DMS 273 treated with DMSO at 0.1 percent for 48 hours (cell line): Measurements from ENCODE around the gene RNF212B.
A peak's percentile ranks its signal among the peaks of the same experiment; 100 is the strongest.

Experiments
- DNase-seq: peaks from one replicate; lab custom pipeline; 2025; lab: John Stamatoyannopoulos, UW

Gene RNF212B

DNA sequence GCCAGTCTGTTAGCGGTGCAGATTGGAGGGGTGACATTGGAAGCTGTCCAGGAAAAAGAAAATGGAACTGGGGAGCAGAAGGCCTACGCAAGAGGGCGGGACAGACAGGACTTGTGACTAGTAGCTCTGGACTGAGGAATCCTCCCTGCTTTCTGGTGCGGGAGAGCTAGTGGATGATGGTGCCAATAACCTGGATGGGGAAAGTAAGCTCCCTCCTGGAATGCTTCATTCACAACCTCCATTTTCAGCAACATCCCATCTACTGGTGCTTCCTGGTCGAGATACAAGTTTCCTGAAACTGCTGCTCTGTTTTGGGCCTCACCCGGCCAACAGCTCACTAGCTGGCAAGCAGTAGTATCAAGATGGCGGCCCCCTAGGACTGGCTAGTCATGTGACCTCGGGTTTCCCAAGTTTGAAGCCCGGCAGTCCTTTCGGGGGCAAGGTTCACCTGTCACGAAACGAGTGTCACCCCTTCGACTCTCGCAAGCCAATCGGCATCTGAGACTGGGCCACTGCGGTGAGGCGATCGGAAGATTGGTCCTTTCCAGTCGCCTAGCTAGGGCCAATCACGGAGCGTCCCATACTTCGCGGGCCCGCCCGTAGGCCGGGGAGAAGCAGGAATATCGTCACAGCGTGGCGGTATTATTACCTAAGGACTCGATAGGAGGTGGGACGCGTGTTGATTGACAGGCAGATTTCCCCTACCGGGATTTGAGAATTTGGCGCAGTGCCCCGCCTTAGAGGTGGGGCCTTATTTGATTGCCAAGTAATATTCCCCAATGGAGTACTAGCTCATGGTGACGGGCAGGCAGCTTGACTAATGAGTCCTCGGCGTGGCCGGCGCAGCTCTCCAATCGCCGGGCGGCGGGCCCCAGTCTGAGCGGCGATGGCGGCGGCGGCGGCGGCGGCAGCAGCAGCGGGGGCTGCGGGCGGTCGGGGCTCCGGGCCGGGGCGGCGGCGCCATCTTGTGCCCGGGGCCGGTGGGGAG lies 83.1 kb downstream of the RNF212B start, which contains the start of gene PABPN1:
Gene PABPN1 (plus strand): TSS at position 874 of the 988 bp plus-strand sequence. CDS start 13 bp downstream, at position 887.
- DNase-seq: peak; percentile 99

DNA sequence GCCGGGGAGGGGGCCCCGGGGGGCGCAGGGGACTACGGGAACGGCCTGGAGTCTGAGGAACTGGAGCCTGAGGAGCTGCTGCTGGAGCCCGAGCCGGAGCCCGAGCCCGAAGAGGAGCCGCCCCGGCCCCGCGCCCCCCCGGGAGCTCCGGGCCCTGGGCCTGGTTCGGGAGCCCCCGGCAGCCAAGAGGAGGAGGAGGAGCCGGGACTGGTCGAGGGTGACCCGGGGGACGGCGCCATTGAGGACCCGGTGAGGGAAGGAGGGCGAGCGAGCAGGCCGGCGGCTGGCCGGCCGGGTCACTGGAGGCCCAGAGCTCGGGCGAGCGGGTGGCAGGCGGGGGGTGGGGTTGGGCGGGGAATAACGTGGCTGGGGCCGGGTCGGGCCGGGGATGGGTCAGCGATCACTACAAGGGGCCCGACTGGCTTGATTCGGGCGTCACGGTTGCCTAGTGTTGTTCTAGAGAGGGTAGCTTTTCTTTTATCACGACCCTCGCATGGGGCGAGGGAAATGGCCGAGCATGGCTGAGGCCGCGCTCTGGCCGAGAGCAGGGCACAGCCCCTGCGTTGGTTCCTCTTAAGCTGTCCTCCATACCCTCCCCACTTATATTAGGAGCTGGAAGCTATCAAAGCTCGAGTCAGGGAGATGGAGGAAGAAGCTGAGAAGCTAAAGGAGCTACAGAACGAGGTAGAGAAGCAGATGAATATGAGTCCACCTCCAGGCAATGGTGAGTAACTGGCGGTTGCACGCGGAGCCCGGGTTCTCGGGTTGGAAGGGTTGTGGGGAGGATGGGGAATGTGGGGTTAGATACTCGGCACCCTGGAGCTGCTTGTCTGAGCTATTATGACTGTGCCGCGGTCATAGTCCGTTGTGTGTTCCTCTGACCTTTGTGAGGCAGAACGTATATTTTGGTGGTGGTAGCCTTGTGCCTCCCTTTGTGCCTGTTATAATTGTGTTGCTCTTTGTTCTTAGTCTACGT lies 84.1 kb downstream of the RNF212B start:
- DNase-seq: no peak
